OCI-LY3 (cell line): ENCODE measurements around the gene VGLL4.

ENCODE experiments used
- H2AFZ ChIP-seq: fragments of 200-600, 300-600 bp; shearing (Covaris generic); 2 replicates; pipeline ENCODE4 v1.6.0; 2014; ENCODE audit warnings: antibody characterized with exemption, low read depth, low read length
- H3K27ac ChIP-seq: fragments of 200-600, 300-600 bp; sonication (generic); 2 replicates; pipeline ENCODE4 v1.5.1; 2014; ENCODE audit warnings: mild to moderate bottlenecking, low read length, moderate library complexity, mixed read lengths
- H3K27me3 ChIP-seq: fragments of 200-600, 300-600 bp; sonication (generic); 2 replicates; pipeline ENCODE4 v1.6.1; 2014; ENCODE audit warnings: low read depth, low read length, mixed read lengths
- H3K36me3 ChIP-seq: fragments of 200-600, 300-600 bp; sonication (generic); replicated peaks from 2 replicates; pipeline ENCODE3; 2014; ENCODE audit warnings: low read depth, low read length, mixed read lengths
- H3K4me1 ChIP-seq: fragments of 300-600, 200-600 bp; sonication (generic); 2 replicates; pipeline ENCODE4 v1.6.1; 2014; ENCODE audit warnings: low read length, mixed read lengths
- H3K4me2 ChIP-seq: fragments of 200-600, 300-600 bp; sonication (generic); 2 replicates; pipeline ENCODE4 v1.6.1; 2014; ENCODE audit warnings: low read length, mixed read lengths
- H3K4me3 ChIP-seq: fragments of 300-600, 200-600 bp; sonication (generic); 2 replicates; pipeline ENCODE4 v1.5.1; 2014; ENCODE audit warnings: antibody characterized with exemption, mild to moderate bottlenecking, low read length, moderate library complexity
- H3K79me2 ChIP-seq: fragments of 300-600, 200-600 bp; shearing (Covaris generic); 2 replicates; pipeline ENCODE4 v1.6.1; 2014; ENCODE audit warnings: mild to moderate bottlenecking, low read length, mixed read lengths
- H3K9ac ChIP-seq: fragments of 300-600, 200-600 bp; shearing (Covaris generic); 2 replicates; pipeline ENCODE4 v1.6.0; 2014; ENCODE audit warnings: mild to moderate bottlenecking, low read length, moderate library complexity
- H3K9me3 ChIP-seq: fragments of 200-600, 300-600 bp; shearing (Covaris generic); 2 replicates; pipeline ENCODE4 v1.6.1; 2014; ENCODE audit warnings: low read length, mixed read lengths; ENCODE audit not compliant: insufficient read depth
- H4K20me1 ChIP-seq: fragments of 200-600, 300-600 bp; sonication (generic); 2 replicates; pipeline ENCODE4 v1.6.1; 2016; ENCODE audit warnings: low read length, mixed read lengths; ENCODE audit not compliant: insufficient read depth
- CTCF ChIP-seq: fragments of 200-600, 300-600 bp; sonication (generic); IDR thresholded peaks from 2 replicates; pipeline ENCODE4 v1.5.1; 2014; ENCODE audit warnings: antibody characterized with exemption, low read length, low read depth
- EZH2phosphoT487 ChIP-seq: fragments of 200-600 bp; shearing (Covaris generic); IDR thresholded peaks from 2 replicates; pipeline ENCODE4 v1.6.1; 2018; ENCODE audit warnings: antibody characterized with exemption, mixed run types, low read depth

VGLL4 gene

GRCh38 chr3:11593318-11594034 lies 50.2 kb downstream of the VGLL4 start:
- H2AFZ ChIP-seq = no peak overlapping the region
- H3K9me3 ChIP-seq = no peaks in the 10 kb centered on the region
- no peak overlapping the region for H3K9ac ChIP-seq
- peaks cover 33% of the 10 kb centered on the region for H4K20me1 ChIP-seq
- H3K79me2 ChIP-seq = peaks cover 13% of the 10 kb centered on the region
- H3K27me3 ChIP-seq = no peaks in the 10 kb centered on the region
- H3K36me3 ChIP-seq = peaks cover 3% of the 10 kb centered on the region
- TF ChIP-seq EZH2phosphoT487 (no peak), CTCF (no peak)
- no peak overlapping the region for H3K4me2 ChIP-seq
- H3K27ac ChIP-seq = no peak overlapping the region
- no peaks in the 10 kb centered on the region for H3K4me1 ChIP-seq
- H3K4me3 ChIP-seq = no peak overlapping the region

DNA sequence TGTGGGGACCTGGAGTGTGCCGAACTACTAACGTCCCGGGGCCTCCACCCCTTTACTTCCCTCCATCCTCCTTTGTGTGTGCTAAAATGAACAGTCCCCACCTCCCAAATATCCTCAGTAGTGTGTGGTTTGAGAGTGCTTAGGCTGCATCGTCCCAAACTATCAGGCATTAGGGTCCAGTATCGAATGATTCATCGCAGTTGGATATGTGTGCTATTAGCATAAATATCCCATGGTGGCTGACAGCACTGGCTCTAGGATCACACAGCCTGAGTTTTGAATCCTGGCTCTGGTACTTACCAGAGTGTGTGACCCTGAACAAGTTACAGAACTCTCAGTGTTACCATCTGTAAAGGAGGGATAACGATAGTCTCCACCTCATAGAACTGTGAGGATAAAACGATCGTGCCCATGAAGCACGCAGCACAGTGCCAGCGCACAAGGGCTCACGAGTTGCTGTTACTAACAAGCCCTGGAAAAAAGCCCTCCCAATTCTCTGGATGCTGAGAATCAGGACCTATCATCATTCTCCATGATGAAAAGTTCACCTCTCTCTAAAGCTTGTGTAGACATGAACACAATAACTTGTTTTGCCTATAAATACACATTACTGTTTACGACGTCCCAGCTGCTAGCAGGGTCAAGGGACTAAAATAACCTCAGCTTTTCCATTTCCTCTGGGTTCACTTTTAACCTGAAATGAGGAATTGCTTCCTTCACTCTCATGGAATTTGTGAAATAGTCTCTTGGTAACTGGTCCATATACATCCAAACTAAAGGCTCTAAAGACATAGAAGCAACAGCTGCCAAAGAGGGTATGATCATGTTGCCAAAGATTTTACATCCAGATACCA lies 51.0 kb downstream of the VGLL4 start:
- H4K20me1 ChIP-seq = peaks cover 36% of the 10 kb centered on the region
- peaks cover 3% of the 10 kb centered on the region for H3K36me3 ChIP-seq
- no peak overlapping the region for H3K4me2 ChIP-seq
- TF ChIP-seq EZH2phosphoT487 = no peak
- TF ChIP-seq CTCF = no peak
- no peak overlapping the region for H3K9ac ChIP-seq
- H3K79me2 ChIP-seq = peaks cover 18% of the 10 kb centered on the region
- no peak overlapping the region for H3K27ac ChIP-seq
- H2AFZ ChIP-seq = no peak overlapping the region
- no peaks in the 10 kb centered on the region for H3K4me1 ChIP-seq
- no peaks in the 10 kb centered on the region for H3K9me3 ChIP-seq
- H3K27me3 ChIP-seq = no peaks in the 10 kb centered on the region
- no peak overlapping the region for H3K4me3 ChIP-seq

DNA sequence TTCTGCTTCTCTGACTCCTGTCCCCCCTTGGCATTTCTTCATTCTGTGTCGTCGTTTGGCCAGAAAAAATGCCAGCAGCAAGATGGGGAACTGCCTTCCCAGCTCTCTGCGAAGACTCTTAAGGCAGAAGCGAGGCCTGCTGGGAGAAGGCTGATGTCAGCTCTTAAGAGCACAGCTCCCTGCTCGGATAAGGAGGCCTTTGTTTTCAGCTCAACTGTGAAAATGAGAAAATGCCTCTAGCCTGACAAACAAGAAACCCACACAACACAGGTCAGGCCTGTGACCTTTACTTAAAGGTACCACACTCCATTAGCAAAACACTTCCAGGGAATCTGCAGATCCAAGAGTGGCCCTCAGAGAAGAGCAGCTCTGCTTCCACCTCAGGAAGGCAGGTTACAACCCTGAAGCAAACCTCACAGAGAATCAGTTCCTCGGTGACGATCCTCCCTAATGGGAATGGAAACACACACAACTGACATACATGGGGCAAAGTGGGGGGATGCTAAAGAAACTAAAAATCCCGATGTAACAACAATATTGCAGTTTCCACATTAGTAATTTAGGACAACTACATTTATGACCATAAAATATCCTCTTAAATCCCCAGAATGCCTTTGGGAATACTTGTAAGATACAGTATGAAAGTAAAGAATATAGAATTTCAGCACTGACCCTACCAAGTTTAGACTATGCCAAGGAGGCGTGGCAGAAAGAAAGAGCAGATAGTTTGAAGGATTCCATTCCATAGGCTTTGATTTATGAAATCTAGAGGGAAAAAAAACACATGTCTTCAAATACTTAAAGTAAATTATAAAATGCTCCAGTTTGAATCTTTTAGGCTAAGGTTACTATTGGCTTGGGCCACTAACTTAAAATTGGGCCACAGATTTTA lies 52.1 kb downstream of the VGLL4 start:
- Histone ChIP-seq H2AFZ (no peak overlapping the region), H3K27me3 (no peaks in the 10 kb centered on the region), H3K9me3 (no peaks in the 10 kb centered on the region), H4K20me1 (peaks cover 46% of the 10 kb centered on the region), H3K36me3 (peaks cover under 1% of the 10 kb centered on the region), H3K4me3 (no peak overlapping the region), H3K27ac (no peak overlapping the region), H3K9ac (no peak overlapping the region), H3K4me1 (no peaks in the 10 kb centered on the region), H3K79me2 (peaks cover 21% of the 10 kb centered on the region), H3K4me2 (no peak overlapping the region)
- TF ChIP-seq CTCF (no peak), EZH2phosphoT487 (no peak)

DNA sequence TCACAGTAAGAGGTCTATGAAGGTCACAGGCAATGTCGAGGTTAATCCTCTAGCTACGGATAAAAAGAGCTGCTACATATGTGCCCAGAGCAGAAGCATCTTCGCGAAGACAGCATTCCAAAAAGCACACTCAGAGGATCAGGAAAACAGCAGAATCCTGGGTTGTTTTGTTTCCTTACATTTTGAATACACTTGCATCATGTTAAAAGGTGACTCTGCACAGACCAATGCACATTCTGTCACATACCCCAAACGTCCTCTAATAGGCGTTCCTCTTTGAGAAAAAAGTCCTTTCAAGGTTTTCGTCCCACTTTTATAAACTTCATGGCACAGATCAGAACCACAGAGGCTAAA lies 52.7 kb downstream of the VGLL4 start:
- H3K4me2 ChIP-seq = no peak overlapping the region
- no peak overlapping the region for H2AFZ ChIP-seq
- TF ChIP-seq CTCF (no peak), EZH2phosphoT487 (no peak)
- H4K20me1 ChIP-seq = peaks cover 50% of the 10 kb centered on the region
- H3K79me2 ChIP-seq = peaks cover 21% of the 10 kb centered on the region
- H3K9ac ChIP-seq = no peak overlapping the region
- no peak overlapping the region for H3K4me3 ChIP-seq
- no peaks in the 10 kb centered on the region for H3K9me3 ChIP-seq
- H3K27me3 ChIP-seq = no peaks in the 10 kb centered on the region
- H3K36me3 ChIP-seq = no peaks in the 10 kb centered on the region
- H3K27ac ChIP-seq = no peak overlapping the region
- H3K4me1 ChIP-seq = no peaks in the 10 kb centered on the region
